ENCODE measurements around the gene CHST1.

The CHST1 gene

DNA sequence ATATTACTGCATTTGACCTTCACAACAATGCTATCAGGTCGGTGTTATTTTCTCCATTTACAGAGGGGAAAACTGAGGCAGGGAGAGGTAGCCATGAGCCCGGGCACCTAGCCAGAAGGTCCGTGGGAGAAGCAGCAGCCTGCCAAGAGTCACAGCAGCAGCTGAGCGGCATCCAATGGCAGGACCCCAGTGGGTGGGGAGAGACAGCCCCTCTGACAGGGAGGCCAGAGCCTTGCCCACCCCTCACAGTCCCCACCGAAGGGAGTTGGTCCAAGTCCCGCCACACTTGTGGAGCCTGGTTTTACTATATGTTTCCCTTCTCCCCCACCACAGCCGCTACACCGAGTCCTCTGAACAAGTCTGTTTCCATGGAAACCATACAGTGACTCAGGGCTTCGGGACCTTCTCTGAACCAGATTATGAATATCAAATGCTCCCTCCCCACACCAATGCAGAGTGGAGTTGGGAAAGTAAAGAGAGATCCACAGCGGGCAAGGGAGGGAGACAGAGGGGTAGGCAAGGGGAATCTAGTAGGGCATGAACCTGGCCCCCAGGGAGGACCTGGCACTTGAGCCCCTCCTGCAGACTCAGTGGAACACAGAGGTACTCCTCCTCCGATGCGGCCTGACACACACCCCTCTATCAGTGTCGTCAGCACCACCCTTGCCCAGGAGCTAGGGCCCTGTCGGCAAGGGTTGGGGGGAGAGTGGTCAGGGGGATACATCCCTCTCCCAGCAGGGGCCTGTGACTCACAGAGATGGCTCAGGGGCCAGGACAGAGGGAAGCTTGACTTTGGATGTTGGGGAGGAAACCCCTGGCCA, 2.5 kb downstream of the CHST1 start:
- Histone ChIP-seq H3K4me2 (ENCODE audit: low read length) (no peak overlapping the region), H3K9me3 (ENCODE audit: low read length) (no peaks in the 10 kb centered on the region), H3F3A (ENCODE audit: insufficient read depth, low read length) (no peaks in the 10 kb centered on the region), H4K20me1 (ENCODE audit: insufficient read depth, low read length) (no peaks in the 10 kb centered on the region), H3K9ac (ENCODE audit: low read length) (no peak overlapping the region), H3K36me3 (ENCODE audit: insufficient read depth, low read length) (no peaks in the 10 kb centered on the region), H3K4me1 (ENCODE audit: insufficient read depth, low read length, severe bottlenecking) (no peaks in the 10 kb centered on the region), H3K4me3 (ENCODE audit: low read depth, low read length, poor library complexity, severe bottlenecking) (no peak overlapping the region), H2AFZ (ENCODE audit: low read length) (no peak overlapping the region), H3K9me2 (ENCODE audit: low read depth, low read length) (no peaks in the 10 kb centered on the region), H3K27ac (ENCODE audit: low read depth, low read length, poor library complexity, severe bottlenecking) (no peak overlapping the region), H3K79me2 (ENCODE audit: insufficient read depth, low read length) (no peaks in the 10 kb centered on the region), H3K27me3 (ENCODE audit: insufficient read depth, low read length) (peaks cover 15% of the 10 kb centered on the region)
- TF ChIP-seq EZH2 (IDR thresholded peaks at IDR 0.05; ENCODE audit: borderline replicate concordance, low read length) (no peak), CTCF (IDR thresholded peaks at IDR 0.05; ENCODE audit: low read length) (no peak)

DNA sequence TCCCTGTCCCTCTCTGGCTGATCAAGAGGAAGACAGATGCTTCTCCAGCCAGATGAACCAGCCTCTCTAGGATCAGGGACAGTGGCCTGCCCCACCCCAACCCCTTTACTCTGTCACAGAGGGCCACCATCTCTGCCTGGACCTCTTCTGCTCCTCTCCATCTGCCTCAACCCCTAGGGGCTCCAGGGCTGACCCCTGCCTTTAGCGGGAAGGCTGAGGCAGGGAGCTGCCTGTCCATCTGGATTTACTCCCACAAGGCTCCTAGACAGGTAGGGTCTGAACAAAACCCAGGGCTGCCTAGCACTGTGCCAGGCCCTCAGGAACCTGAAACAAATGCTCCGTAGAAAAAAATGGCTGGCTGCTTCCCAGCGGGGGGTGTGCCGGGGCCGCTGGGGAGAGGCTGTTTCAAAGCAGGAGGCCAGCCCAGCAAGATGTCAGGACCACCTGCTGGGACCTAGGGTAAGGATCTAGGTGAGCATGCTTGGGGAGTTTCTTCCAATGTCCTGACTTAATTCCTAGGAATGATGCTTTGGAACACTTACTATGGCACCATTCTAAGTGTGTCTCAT, 3.2 kb downstream of the CHST1 start:
- H3K4me2 ChIP-seq (ENCODE audit: low read length) = no peak overlapping the region
- no peak overlapping the region for H3K9ac ChIP-seq (ENCODE audit: low read length)
- no peaks in the 10 kb centered on the region for H3F3A ChIP-seq (ENCODE audit: insufficient read depth, low read length)
- no peaks in the 10 kb centered on the region for H3K9me3 ChIP-seq (ENCODE audit: low read length)
- H3K36me3 ChIP-seq (ENCODE audit: insufficient read depth, low read length) = no peaks in the 10 kb centered on the region
- H3K79me2 ChIP-seq (ENCODE audit: insufficient read depth, low read length) = no peaks in the 10 kb centered on the region
- no peak overlapping the region for H3K27ac ChIP-seq (ENCODE audit: low read depth, low read length, poor library complexity, severe bottlenecking)
- H2AFZ ChIP-seq (ENCODE audit: low read length) = no peak overlapping the region
- H3K4me1 ChIP-seq (ENCODE audit: insufficient read depth, low read length, severe bottlenecking) = no peaks in the 10 kb centered on the region
- H3K4me3 ChIP-seq (ENCODE audit: low read depth, low read length, poor library complexity, severe bottlenecking) = no peak overlapping the region
- no peaks in the 10 kb centered on the region for H4K20me1 ChIP-seq (ENCODE audit: insufficient read depth, low read length)
- TF ChIP-seq CTCF (IDR thresholded peaks at IDR 0.05; ENCODE audit: low read length) (no peak), EZH2 (IDR thresholded peaks at IDR 0.05; ENCODE audit: borderline replicate concordance, low read length) (no peak)
- peaks cover 15% of the 10 kb centered on the region for H3K27me3 ChIP-seq (ENCODE audit: insufficient read depth, low read length)
- H3K9me2 ChIP-seq (ENCODE audit: low read depth, low read length) = no peaks in the 10 kb centered on the region

DNA sequence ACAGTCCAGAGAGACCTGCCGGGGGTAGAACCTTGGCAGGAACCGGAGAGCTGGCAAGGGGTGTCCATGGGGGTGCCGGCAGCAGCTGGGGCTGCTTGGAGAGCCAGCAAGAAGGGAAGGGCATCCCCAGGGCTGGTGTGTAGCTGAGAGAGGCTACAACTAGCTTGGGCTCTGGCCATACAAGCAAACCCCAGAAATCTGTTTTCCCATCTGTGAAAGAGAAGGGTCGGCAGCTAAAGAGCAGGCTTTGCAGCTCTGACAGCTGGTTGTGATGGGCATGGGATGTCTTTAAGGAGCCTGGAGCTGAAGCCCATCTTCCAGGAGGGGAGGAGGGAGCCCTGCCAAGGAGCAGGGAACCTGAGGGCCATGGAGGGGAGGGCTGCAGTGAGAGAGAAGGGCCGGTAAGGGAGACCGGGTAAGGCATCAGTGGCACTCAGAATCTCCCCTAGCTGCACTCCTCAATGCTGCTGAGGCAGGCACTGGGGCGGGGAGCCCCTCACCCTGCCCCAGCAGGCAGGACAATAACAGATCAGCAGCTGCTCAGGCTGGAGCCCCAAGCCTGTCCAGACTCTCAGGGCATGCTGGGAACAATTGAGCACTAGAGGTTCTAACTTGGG, 3.9 kb downstream of the CHST1 start:
- Histone ChIP-seq H3F3A (ENCODE audit: insufficient read depth, low read length) (no peaks in the 10 kb centered on the region), H3K4me2 (ENCODE audit: low read length) (no peak overlapping the region), H3K4me3 (ENCODE audit: low read depth, low read length, poor library complexity, severe bottlenecking) (no peak overlapping the region), H3K4me1 (ENCODE audit: insufficient read depth, low read length, severe bottlenecking) (no peaks in the 10 kb centered on the region), H3K9ac (ENCODE audit: low read length) (no peak overlapping the region), H4K20me1 (ENCODE audit: insufficient read depth, low read length) (no peaks in the 10 kb centered on the region), H3K9me3 (ENCODE audit: low read length) (no peaks in the 10 kb centered on the region), H3K79me2 (ENCODE audit: insufficient read depth, low read length) (no peaks in the 10 kb centered on the region), H3K9me2 (ENCODE audit: low read depth, low read length) (no peaks in the 10 kb centered on the region), H3K27ac (ENCODE audit: low read depth, low read length, poor library complexity, severe bottlenecking) (no peak overlapping the region), H3K27me3 (ENCODE audit: insufficient read depth, low read length) (peaks cover 11% of the 10 kb centered on the region), H2AFZ (ENCODE audit: low read length) (no peak overlapping the region), H3K36me3 (ENCODE audit: insufficient read depth, low read length) (no peaks in the 10 kb centered on the region)
- TF ChIP-seq EZH2 (IDR thresholded peaks at IDR 0.05; ENCODE audit: borderline replicate concordance, low read length) (no peak), CTCF (IDR thresholded peaks at IDR 0.05; ENCODE audit: low read length) (no peak)

All from OCI-LY1 (cell line).